GM12878 (cell line): ENCODE results near the gene OMG. TPM values are rescaled to one million over a fixed set of nuclear protein-coding genes. Genes with fewer than 3 reads are reported as not detected.

Experiments used
- ATAC-seq: fragments of 200-7000 bp; cut with Tn5 transposase; 3 replicates; pipeline ENCODE4 v1.9.1; 2020; ENCODE audit warnings: mild to moderate bottlenecking, moderate library complexity
- BruUV-seq: library from RNA; stranded (reverse); fragments of 400-500 nt; replicated peaks from 2 replicates; lab custom pipeline; 2021; lab: Mats Ljungman, UMichigan
- CTCF ChIA-PET: fragments of 300-600 bp; sonication (Branson Sonifier 250); formaldehyde crosslinking; extraction: SDS; loops from one replicate; lab custom pipeline; 2021; ENCODE audit warnings: inconsistent platforms; lab: Yijun Ruan, JAX
- POLR2A ChIA-PET: fragments of 350-600 bp; formaldehyde crosslinking; extraction: SDS; loops from one replicate; lab custom pipeline; 2021; ENCODE audit warnings: inconsistent platforms; lab: Charles Lee
- RAD21 ChIA-PET: fragments of 300-600 bp; sonication (Branson Sonifier 250); formaldehyde crosslinking; loops from one replicate; lab custom pipeline; 2023; ENCODE audit warnings: antibody characterized with exemption; ENCODE audit not compliant: unreplicated experiment; lab: Charles Lee
- SMC1A ChIA-PET: fragments of 300-600 bp; sonication (Branson Sonifier 250); formaldehyde crosslinking; loops from one replicate; lab custom pipeline; 2023; ENCODE audit not compliant: unreplicated experiment, uncharacterized antibody; lab: Charles Lee
- DNase-seq: peaks from one replicate; pipeline ENCODE4 v3.0.0-alpha.2; 2011; ENCODE audit warnings: low read depth, low spot score
- FAIRE-seq: peaks from 3 replicates; lab custom pipeline; 2011; peaks lifted over from hg19 to GRCh38; lab: Jason Lieb, UNC
- H2AFZ ChIP-seq: 2 replicates; pipeline ENCODE4 v1.6.0; 2011; ENCODE audit warnings: low read depth, low read length, control low read depth; ENCODE audit not compliant: control insufficient read depth
- H3K27ac ChIP-seq: 2 replicates; pipeline ENCODE4 v1.5.1; 2011; ENCODE audit warnings: control low read depth; ENCODE audit not compliant: control insufficient read depth, insufficient read depth
- H3K27me3 ChIP-seq, 2 experiments: replicated peaks in 1 of 2; 2 replicates each; pipeline versions ENCODE4 v1.6.0 to v1.6.1; 2011; ENCODE audit warnings: low read length in 1 of 2; ENCODE audit not compliant: control insufficient read depth in 2 of 2, insufficient read depth in 2 of 2
- H3K36me3 ChIP-seq, 2 experiments: 2 replicates each; pipeline ENCODE4 v1.5.1; 2011; ENCODE audit warnings: low read length in 1 of 2; ENCODE audit not compliant: control insufficient read depth in 2 of 2, insufficient read depth in 2 of 2
- H3K4me1 ChIP-seq: 2 replicates; pipeline ENCODE4 v1.6.1; 2011; ENCODE audit warnings: mild to moderate bottlenecking, low read length, moderate library complexity, mixed read lengths; ENCODE audit not compliant: control insufficient read depth, insufficient read depth
- H3K4me2 ChIP-seq: 2 replicates; pipeline ENCODE4 v1.6.0; 2011; ENCODE audit warnings: control low read depth; ENCODE audit not compliant: control insufficient read depth, insufficient read depth
- H3K4me3 ChIP-seq: fragments of 200-600 bp; sonication (generic); 2 replicates; pipeline ENCODE4 v1.5.1; 2016
- H3K79me2 ChIP-seq: 2 replicates; pipeline ENCODE4 v1.6.0; 2011; ENCODE audit warnings: low read length; ENCODE audit not compliant: control insufficient read depth, insufficient read depth
- H3K9ac ChIP-seq: 2 replicates; pipeline ENCODE4 v1.8.0; 2011; ENCODE audit warnings: low read length, control low read depth, mixed read lengths; ENCODE audit not compliant: control insufficient read depth, insufficient read depth
- H3K9me3 ChIP-seq: replicated peaks from 3 replicates; pipeline ENCODE4 v1.5.1; 2011; ENCODE audit warnings: mild to moderate bottlenecking, low read length; ENCODE audit not compliant: control insufficient read depth, insufficient read depth
- H4K20me1 ChIP-seq: 2 replicates; pipeline ENCODE4 v1.6.0; 2011; ENCODE audit not compliant: control insufficient read depth, insufficient read depth
- BRCA1 ChIP-seq: IDR thresholded peaks from 2 replicates; pipeline ENCODE4 v1.6.1; 2011; ENCODE audit warnings: low read depth, low read length, improper control_type of control experiment
- CBX5 ChIP-seq: sonication (generic); IDR thresholded peaks from 2 replicates; pipeline ENCODE4 v1.6.1; 2016; ENCODE audit warnings: low read depth, moderate library complexity, mild to moderate bottlenecking, inconsistent platforms
- CEBPZ ChIP-seq: fragments of 150-350 bp; IDR thresholded peaks from 2 replicates; pipeline ENCODE4 v1.6.1; 2016; ENCODE audit warnings: low read depth, low read length
- EGR1 ChIP-seq, 2 experiments: IDR thresholded peaks; 1 replicate in 1 of 2; 2 replicates in 1 of 2; pipeline ENCODE4 v1.6.1; 2011 to 2012; ENCODE audit warnings: low read depth in 2 of 2, low read length in 2 of 2, borderline replicate concordance in 1 of 2, mild to moderate bottlenecking in 1 of 2, moderate library complexity in 1 of 2
- FOXM1 ChIP-seq: IDR thresholded peaks from 2 replicates; pipeline ENCODE4 v1.6.1; 2012; ENCODE audit warnings: low read depth, mild to moderate bottlenecking, inconsistent platforms, low read length, moderate library complexity
- HDGF ChIP-seq: fragments of 450-650 bp; IDR thresholded peaks from 2 replicates; pipeline ENCODE4 v1.6.1; 2016; ENCODE audit warnings: antibody characterized with exemption
- IKZF1 ChIP-seq: fragments of 450-650 bp; conservative IDR thresholded peaks from 2 replicates; pipeline ENCODE4 v1.6.1; 2017; ENCODE audit warnings: antibody characterized with exemption, mild to moderate bottlenecking
- MXI1 ChIP-seq: fragments of 150-350 bp; IDR thresholded peaks from 2 replicates; pipeline ENCODE4 v1.6.1; 2011; ENCODE audit warnings: low read depth, mild to moderate bottlenecking, inconsistent platforms, low read length, improper control_type of control experiment
- RCOR1 ChIP-seq: conservative IDR thresholded peaks from 2 replicates; pipeline ENCODE4 v1.6.1; 2012; ENCODE audit warnings: low read depth, low read length, improper control_type of control experiment
- RELA ChIP-seq: fragments of 450-650 bp; IDR thresholded peaks from 2 replicates; pipeline ENCODE4 v1.8.0; 2014; ENCODE audit warnings: borderline replicate concordance; ENCODE audit not compliant: partially characterized antibody
- SMAD1 ChIP-seq: fragments of 450-650 bp; IDR thresholded peaks from 2 replicates; pipeline ENCODE4 v1.6.1; 2018; ENCODE audit warnings: mild to moderate bottlenecking, low read depth; ENCODE audit not compliant: partially characterized antibody
- STAT3 ChIP-seq: IDR thresholded peaks from 2 replicates; pipeline ENCODE4 v1.6.1; 2011; ENCODE audit warnings: low read depth, low read length, improper control_type of control experiment
- ZNF207 ChIP-seq: fragments of 450-650 bp; IDR thresholded peaks from 2 replicates; pipeline ENCODE4 v1.6.1; 2014; ENCODE audit warnings: antibody characterized with exemption, mild to moderate bottlenecking, borderline replicate concordance
- in situ Hi-C: fragments of 300-500 bp; cut with MboI; formaldehyde crosslinking; loops from 9 replicates; pipeline ENCODE4 v1.14.3; 2018; ENCODE audit warnings: mixed read lengths
- intact Hi-C: fragments of 100-400 bp; cut with micrococcal nuclease; formaldehyde crosslinking; loops from one replicate; pipeline ENCODE4 v1.14.2; 2022; ENCODE audit not compliant: unreplicated experiment
- polyA plus RNA-seq, 11 experiments: library from polyadenylated mRNA; depleted of rRNA in 4 of 11; unstranded in 6 of 11; stranded (reverse) in 5 of 11; fragments of >200 nt; fragmentation: Nextera tagmentation in 4 of 11; fragmentation: Illumina TruSeq in 1 of 11; extraction: Ambion mirVana in 4 of 11; extraction: Trizol in 1 of 11; gene quantifications; 1 replicate in 1 of 11; 2 replicates in 10 of 11; pipeline versions ENCODE4 v1.2.1 to v1.2.3, GENCODE V29; 2011 to 2016; ENCODE audit warnings: inconsistent platforms in 2 of 11, missing spikeins in 2 of 11, low read depth in 1 of 11
- total RNA-seq, 4 experiments: library from RNA; depleted of rRNA in 3 of 4; stranded (reverse); fragments of >200 nt in 3 of 4; fragmentation: Illumina TruSeq in 1 of 4; extraction: Trizol in 1 of 4; gene quantifications; 2 replicates each; pipeline versions ENCODE4 v1.2.1 to v1.2.3, GENCODE V29; 2013 to 2021

OMG gene
- total and polyA plus RNA-seq, 10 of the 15 experiments (the other 5 are each of a cell fraction or from before 2014, with no cell fraction given) = 0.09 to 0.96 (median 0.26) TPM

DNA sequence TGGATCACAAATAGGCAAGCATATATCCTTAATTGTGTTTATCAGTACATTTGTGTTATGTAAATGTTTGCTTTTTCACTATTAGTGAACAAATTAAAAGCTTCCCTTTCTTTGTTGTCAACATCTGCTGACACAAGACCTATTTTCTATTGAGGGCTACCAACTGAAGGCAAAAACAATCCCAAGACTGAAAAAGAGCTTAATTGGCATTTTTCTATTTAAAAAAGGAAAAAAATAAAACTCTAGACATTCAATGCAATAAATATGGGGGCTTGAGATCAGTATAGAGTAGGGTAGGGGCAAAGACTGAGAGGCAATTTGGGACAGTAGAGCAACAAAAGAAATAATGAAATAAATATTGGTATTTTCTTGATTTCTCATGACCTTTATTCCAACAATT, 24.2 kb downstream of the OMG start:
- no peak for FAIRE-seq
- SMC1A ChIA-PET = interaction anchor here (0.8 kb wide), 1 partner anchor 94 kb away, joined by 3 read pairs; no protein-coding TSS in a partner anchor
- in situ Hi-C loops (no loop called here), intact Hi-C loops (no loop called here)
- Histone ChIP-seq H3K4me3 (no peak overlapping the region), H3K27ac (no peak overlapping the region), H3K36me3 (peaks cover 0 to 8% of the 10 kb centered on the region in 2 experiments; a peak in 2 of 4 replicates), H3K79me2 (no peaks in the 10 kb centered on the region), H2AFZ (no peak overlapping the region), H3K9ac (no peak overlapping the region), H3K4me2 (no peak overlapping the region), H3K9me3 (no peaks in the 10 kb centered on the region), H3K27me3 (no peaks in the 10 kb centered on the region), H4K20me1 (no peaks in the 10 kb centered on the region), H3K4me1 (no peaks in the 10 kb centered on the region)
- TF ChIP-seq BRCA1 (no peak), SMAD1 (no peak), IKZF1 (no peak), CEBPZ (no peak), MXI1 (no peak), CBX5 (no peak), HDGF (no peak), ZNF207 (no peak), RCOR1 (no peak), EGR1 (IDR thresholded peaks at IDR 0.05; ENCODE audit: borderline replicate concordance in 1 of 2, low read depth in 2 of 2, low read length in 2 of 2) (no peak), FOXM1 (no peak), RELA (no peak), STAT3 (no peak)
- POLR2A ChIA-PET = no interaction called here
- ATAC-seq = no peak
- no peak for DNase-seq
- BruUV-seq = no TSS peak
- CTCF ChIA-PET = no interaction called here
- RAD21 ChIA-PET = no interaction called here
